ENCODE results near the gene HSD17B12.

Gene HSD17B12

GRCh38 chr11:43712676-43713075, 32.1 kb downstream of the HSD17B12 start:
- Histone ChIP-seq H3K27ac (ENCODE audit: low read depth, low read length, poor library complexity, severe bottlenecking) (no peak overlapping the region), H3K4me3 (ENCODE audit: low read depth, low read length, poor library complexity, severe bottlenecking) (no peak overlapping the region), H3K27me3 (ENCODE audit: insufficient read depth, low read length) (no peaks in the 10 kb centered on the region), H3K4me2 (ENCODE audit: low read length) (no peak overlapping the region), H2AFZ (ENCODE audit: low read length) (no peak overlapping the region), H3K4me1 (ENCODE audit: insufficient read depth, low read length, severe bottlenecking) (no peaks in the 10 kb centered on the region), H3K79me2 (ENCODE audit: insufficient read depth, low read length) (peaks cover 12% of the 10 kb centered on the region; the same call in 1 of the 2 replicates), H3K9me2 (ENCODE audit: low read depth, low read length) (no peaks in the 10 kb centered on the region), H3F3A (ENCODE audit: insufficient read depth, low read length) (no peaks in the 10 kb centered on the region; the same call in 1 of the 2 replicates), H3K36me3 (ENCODE audit: insufficient read depth, low read length) (peaks cover 4% of the 10 kb centered on the region), H3K9ac (ENCODE audit: low read length) (no peak overlapping the region), H3K9me3 (ENCODE audit: low read length) (peaks cover 11% of the 10 kb centered on the region; the same call in 1 of the 2 replicates), H4K20me1 (ENCODE audit: insufficient read depth, low read length) (no peaks in the 10 kb centered on the region)
- no peak for TF ChIP-seq EZH2 (IDR thresholded peaks at IDR 0.05; ENCODE audit: borderline replicate concordance, low read length)
- no peak for TF ChIP-seq CTCF (IDR thresholded peaks at IDR 0.05; ENCODE audit: low read length)

GRCh38 chr11:43718373-43718772, 37.8 kb downstream of the HSD17B12 start:
- H4K20me1 ChIP-seq (ENCODE audit: insufficient read depth, low read length), result no peaks in the 10 kb centered on the region
- H3K4me3 ChIP-seq (ENCODE audit: low read depth, low read length, poor library complexity, severe bottlenecking), result no peak overlapping the region
- H3K79me2 ChIP-seq (ENCODE audit: insufficient read depth, low read length), result peaks cover 8% of the 10 kb centered on the region; the same call in 1 of the 2 replicates
- H3F3A ChIP-seq (ENCODE audit: insufficient read depth, low read length), result no peaks in the 10 kb centered on the region
- H3K4me1 ChIP-seq (ENCODE audit: insufficient read depth, low read length, severe bottlenecking), result peaks cover 6% of the 10 kb centered on the region
- H3K27me3 ChIP-seq (ENCODE audit: insufficient read depth, low read length), result no peaks in the 10 kb centered on the region
- H3K9me2 ChIP-seq (ENCODE audit: low read depth, low read length), result no peaks in the 10 kb centered on the region
- H2AFZ ChIP-seq (ENCODE audit: low read length), result no peak overlapping the region
- no peak overlapping the region for H3K4me2 ChIP-seq (ENCODE audit: low read length)
- H3K9ac ChIP-seq (ENCODE audit: low read length), result no peak overlapping the region
- TF ChIP-seq CTCF (IDR thresholded peaks at IDR 0.05; ENCODE audit: low read length) (no peak), EZH2 (IDR thresholded peaks at IDR 0.05; ENCODE audit: borderline replicate concordance, low read length) (no peak)
- H3K27ac ChIP-seq (ENCODE audit: low read depth, low read length, poor library complexity, severe bottlenecking), result no peak overlapping the region
- peaks cover 11% of the 10 kb centered on the region; the same call in 1 of the 2 replicates for H3K9me3 ChIP-seq (ENCODE audit: low read length)
- H3K36me3 ChIP-seq (ENCODE audit: insufficient read depth, low read length), result peaks cover 20% of the 10 kb centered on the region

- Histone ChIP-seq H3K27me3 (ENCODE audit: insufficient read depth, low read length) (no peaks in the 10 kb centered on the region), H3K9me3 (ENCODE audit: low read length) (no peaks in the 10 kb centered on the region), H3F3A (ENCODE audit: insufficient read depth, low read length) (no peaks in the 10 kb centered on the region), H3K9ac (ENCODE audit: low read length) (no peak overlapping the region), H3K9me2 (ENCODE audit: low read depth, low read length) (no peaks in the 10 kb centered on the region), H3K4me1 (ENCODE audit: insufficient read depth, low read length, severe bottlenecking) (peaks cover 12% of the 10 kb centered on the region), H4K20me1 (ENCODE audit: insufficient read depth, low read length) (no peaks in the 10 kb centered on the region), H3K27ac (ENCODE audit: low read depth, low read length, poor library complexity, severe bottlenecking) (no peak overlapping the region), H3K4me3 (ENCODE audit: low read depth, low read length, poor library complexity, severe bottlenecking) (no peak overlapping the region), H3K4me2 (ENCODE audit: low read length) (no peak overlapping the region), H3K36me3 (ENCODE audit: insufficient read depth, low read length) (peaks cover 18% of the 10 kb centered on the region), H3K79me2 (ENCODE audit: insufficient read depth, low read length) (no peaks in the 10 kb centered on the region; the same call in 1 of the 2 replicates), H2AFZ (ENCODE audit: low read length) (no peak overlapping the region)
- TF ChIP-seq EZH2 (IDR thresholded peaks at IDR 0.05; ENCODE audit: borderline replicate concordance, low read length), result no peak
- no peak for TF ChIP-seq CTCF (IDR thresholded peaks at IDR 0.05; ENCODE audit: low read length)
These were observed 43.1 kb downstream of the HSD17B12 start for GRCh38 chr11:43723617-43724016.

Measured in OCI-LY1 (cell line).